GM11168 (cell line): Measurements from ENCODE around the gene UNG.
"Not testable (repeated sequence)": the region's sequence is repeated elsewhere in the genome, so short reads cannot be mapped to it uniquely, and the experiment has no call there.

Source experiments
- in situ Hi-C: fragments of 300-500 bp; cut with MboI; formaldehyde crosslinking; loops from one replicate; pipeline ENCODE4 v1.12.0; 2022; ENCODE audit warnings: low sequenced_read_pairs; ENCODE audit not compliant: unreplicated experiment

The UNG gene

GRCh38 chr12:109097435-109098182 is at the start of gene UNG:
Gene UNG, plus strand, starts transcription at chr12:109097597. Its CDS starts 83 bp downstream, at chr12:109097680.
- in situ Hi-C loops, result loop anchor here (10.0 to 25.0 kb wide), 3 partner anchors 143 to 453 kb away; partner anchors contain the start of gene SSH1

GRCh38 chr12:109048706-109049105 is 48.7 kb upstream of the UNG start:
- in situ Hi-C loops, result not testable (repeated sequence)

GRCh38 chr12:109049794-109050193 is 47.6 kb upstream of the UNG start:
- in situ Hi-C loops, result not testable (repeated sequence)

GRCh38 chr12:109052097-109052413 is 45.3 kb upstream of the UNG start:
- in situ Hi-C loops, result no loop called here

GRCh38 chr12:109052414-109053323 is 44.7 kb upstream of the UNG start, which contains the start of gene USP30:
Gene USP30, plus strand, starts transcription at chr12:109052576. Its CDS starts 103 bp downstream, at chr12:109052679.
- in situ Hi-C loops, result no loop called here

- in situ Hi-C loops, result no loop called here
Measured at GRCh38 chr12:109053382-109054123, 43.8 kb upstream of the UNG start.

- in situ Hi-C loops, result not testable (repeated sequence)
Measured at GRCh38 chr12:109054124-109054513, 43.3 kb upstream of the UNG start.

- in situ Hi-C loops, result no loop called here
Measured at GRCh38 chr12:109054520-109054919, 42.9 kb upstream of the UNG start.

GRCh38 chr12:109056891-109057290 is 40.5 kb upstream of the UNG start:
- in situ Hi-C loops, result no loop called here

- in situ Hi-C loops, result no loop called here
Measured at GRCh38 chr12:109057376-109057775, 40.0 kb upstream of the UNG start.

GRCh38 chr12:109058773-109059172 is 38.6 kb upstream of the UNG start:
- in situ Hi-C loops, result no loop called here

- in situ Hi-C loops, result no loop called here
Measured at GRCh38 chr12:109064143-109064542, 33.3 kb upstream of the UNG start.

- in situ Hi-C loops, result no loop called here
Measured at GRCh38 chr12:109065154-109065852, 32.1 kb upstream of the UNG start.

- in situ Hi-C loops, result no loop called here
Measured at GRCh38 chr12:109065853-109066193, 31.6 kb upstream of the UNG start.

GRCh38 chr12:109069307-109070271 is 27.8 kb upstream of the UNG start:
- in situ Hi-C loops, result no loop called here

GRCh38 chr12:109074866-109075265 is 22.5 kb upstream of the UNG start:
- in situ Hi-C loops, result loop anchor here (25.0 kb wide), 1 partner anchor 213 kb away; the partner anchor contains the start of gene SSH1

GRCh38 chr12:109082751-109083150 is 14.6 kb upstream of the UNG start:
- in situ Hi-C loops, result loop anchor here (25.0 kb wide), 1 partner anchor 220 kb away; the partner anchor contains the start of gene SSH1

- in situ Hi-C loops, result loop anchor here (25.0 kb wide), 1 partner anchor 222 kb away; the partner anchor contains the start of gene SSH1
Measured at GRCh38 chr12:109084425-109084824, 13.0 kb upstream of the UNG start.

GRCh38 chr12:109085590-109085989 is 11.8 kb upstream of the UNG start:
- in situ Hi-C loops, result loop anchor here (25.0 kb wide), 1 partner anchor 223 kb away; the partner anchor contains the start of gene SSH1
